ENCODE data around the gene CCDC8.
A peak's percentile ranks its signal among the peaks of the same experiment; 100 is the strongest.
"Not testable (repeated sequence)": the region's sequence is repeated elsewhere in the genome, so short reads cannot be mapped to it uniquely, and the experiment has no call there.

CCDC8 gene

GRCh38 chr19:46427518-46428045 is 14.2 kb upstream of the CCDC8 start:
- no peak for DNase-seq

GRCh38 chr19:46426506-46427162 is 13.3 kb upstream of the CCDC8 start:
- DNase-seq = peak; percentile 79

GRCh38 chr19:46426035-46426505 is 12.7 kb upstream of the CCDC8 start:
- no peak for DNase-seq

- DNase-seq = no peak
These were observed 9.8 kb upstream of the CCDC8 start for GRCh38 chr19:46423188-46423587.

- no peak for DNase-seq
These were observed 9.0 kb upstream of the CCDC8 start for GRCh38 chr19:46422344-46422743.

DNA sequence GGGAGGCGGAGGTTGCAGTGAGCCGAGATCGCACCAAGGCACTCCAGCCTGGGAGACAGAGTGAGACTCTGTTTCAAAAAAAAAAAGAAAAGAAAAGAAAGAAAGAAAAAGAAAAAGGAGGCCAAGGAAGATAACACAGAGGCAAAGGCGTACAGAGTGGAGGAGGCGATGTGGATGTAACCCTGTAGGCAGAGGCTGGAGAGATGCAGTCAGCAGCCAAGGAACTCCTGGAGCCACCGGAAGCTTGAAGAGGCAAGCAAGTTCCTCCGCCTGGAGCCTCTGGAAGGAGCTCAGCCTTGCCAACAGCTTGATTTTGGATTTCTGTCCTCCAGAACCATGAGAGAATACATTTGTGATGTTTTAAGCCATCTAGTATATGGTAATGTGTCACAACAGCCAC is 6.7 kb upstream of the CCDC8 start:
- DNase-seq = no peak

DNA sequence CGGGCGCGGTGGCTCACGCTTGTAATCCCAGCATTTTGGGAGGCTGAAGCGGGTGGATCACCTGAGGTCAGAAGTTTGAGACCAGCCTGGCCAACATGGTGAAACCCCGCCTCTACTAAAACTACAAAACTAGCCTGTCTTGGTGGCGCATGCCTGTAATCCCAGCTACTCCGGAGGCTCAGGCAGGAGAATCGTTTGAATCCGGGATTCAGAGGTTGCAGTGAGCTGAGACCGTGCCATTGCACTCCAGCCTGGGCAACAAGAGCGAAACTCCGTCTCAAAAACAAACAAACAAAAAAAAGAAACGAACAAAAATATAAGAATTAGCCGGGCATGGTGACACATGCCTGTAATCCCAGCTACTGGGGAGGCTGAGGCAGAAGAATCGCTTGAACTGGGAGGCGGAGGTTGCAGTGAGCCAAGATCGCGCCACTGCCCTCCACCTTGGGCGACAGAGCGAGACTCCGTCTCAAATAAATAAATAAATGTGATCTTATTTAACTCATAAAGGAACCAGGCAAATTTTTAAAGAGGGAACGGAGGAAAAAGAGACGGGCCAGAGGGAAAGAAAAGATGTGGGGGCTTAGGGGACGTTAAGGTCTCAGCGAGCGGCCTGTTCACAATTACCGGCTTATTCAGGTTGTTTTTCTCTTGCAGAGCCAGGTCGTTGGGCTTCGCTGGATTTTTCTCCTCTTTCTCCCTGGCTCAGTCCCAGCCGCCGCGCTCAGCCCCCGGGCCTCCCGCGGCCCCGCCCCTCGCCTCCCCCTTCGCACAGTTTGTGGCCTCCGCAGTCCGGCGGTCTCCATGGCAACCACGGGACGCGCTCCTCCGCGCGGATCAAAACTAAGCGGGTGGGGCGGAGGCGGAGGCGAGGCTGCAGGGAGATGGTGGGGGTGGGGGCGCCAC is 2.7 kb upstream of the CCDC8 start:
- DNase-seq = peak; percentile 91

DNA sequence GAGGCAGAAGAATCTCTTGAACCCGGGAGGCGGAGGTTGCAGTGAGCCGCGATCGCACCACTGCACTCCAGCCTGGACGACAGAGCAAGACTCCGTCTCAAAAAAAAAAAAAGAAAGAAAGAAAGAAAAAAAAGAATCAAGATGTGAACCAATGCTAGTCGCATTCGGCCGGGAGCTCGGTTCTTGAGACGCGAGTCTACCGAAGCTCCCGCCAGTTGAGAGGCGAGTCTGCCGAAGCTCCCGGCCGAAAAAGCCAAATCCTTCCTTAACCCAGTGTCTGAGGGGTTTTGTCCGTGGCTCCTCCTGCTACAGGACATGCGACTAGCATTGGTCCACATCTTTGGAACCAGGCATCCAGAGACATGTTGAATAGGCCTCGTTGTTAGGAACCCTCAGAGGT is 1.5 kb upstream of the CCDC8 start:
- not testable (repeated sequence) for DNase-seq

- DNase-seq = no peak
These were observed 608 bp downstream of the CCDC8 start for GRCh38 chr19:46412650-46413261.

DNA sequence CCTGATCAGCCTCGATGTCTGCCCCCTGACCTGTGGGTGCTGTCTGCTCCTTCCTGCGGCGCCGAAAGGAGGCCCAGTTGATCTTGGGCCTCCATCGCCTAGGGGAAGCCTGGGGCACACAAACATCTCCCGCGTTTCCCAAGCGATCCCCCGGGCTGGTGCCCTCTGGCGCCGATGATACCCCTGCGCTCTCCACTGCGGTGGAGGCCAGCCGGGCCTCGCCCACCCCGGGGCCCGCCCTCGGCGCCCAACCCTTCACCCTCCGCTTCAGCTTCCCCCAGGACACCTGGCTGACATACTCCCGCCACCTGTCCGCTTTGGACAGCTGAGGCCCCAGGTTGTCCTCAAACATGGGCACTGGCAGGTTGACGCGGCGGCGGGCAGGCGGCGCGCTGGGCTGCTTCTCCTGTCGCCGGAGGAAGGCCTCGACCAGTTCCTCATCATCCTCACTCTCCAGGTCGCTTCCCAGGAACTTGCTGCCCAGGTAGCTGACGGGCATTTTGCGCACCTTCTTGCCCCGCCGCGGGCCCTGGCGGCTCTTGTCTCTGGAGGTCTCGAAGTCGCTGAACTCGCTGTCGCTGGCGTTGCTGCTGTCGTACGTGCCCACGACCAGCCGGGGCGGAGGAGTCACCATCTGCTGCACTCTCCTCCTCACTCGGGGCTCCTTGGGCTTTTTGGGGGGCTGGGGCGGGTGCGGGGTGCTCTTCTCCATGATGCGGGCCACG is 1.3 kb downstream of the CCDC8 start:
- no peak for DNase-seq

DNA sequence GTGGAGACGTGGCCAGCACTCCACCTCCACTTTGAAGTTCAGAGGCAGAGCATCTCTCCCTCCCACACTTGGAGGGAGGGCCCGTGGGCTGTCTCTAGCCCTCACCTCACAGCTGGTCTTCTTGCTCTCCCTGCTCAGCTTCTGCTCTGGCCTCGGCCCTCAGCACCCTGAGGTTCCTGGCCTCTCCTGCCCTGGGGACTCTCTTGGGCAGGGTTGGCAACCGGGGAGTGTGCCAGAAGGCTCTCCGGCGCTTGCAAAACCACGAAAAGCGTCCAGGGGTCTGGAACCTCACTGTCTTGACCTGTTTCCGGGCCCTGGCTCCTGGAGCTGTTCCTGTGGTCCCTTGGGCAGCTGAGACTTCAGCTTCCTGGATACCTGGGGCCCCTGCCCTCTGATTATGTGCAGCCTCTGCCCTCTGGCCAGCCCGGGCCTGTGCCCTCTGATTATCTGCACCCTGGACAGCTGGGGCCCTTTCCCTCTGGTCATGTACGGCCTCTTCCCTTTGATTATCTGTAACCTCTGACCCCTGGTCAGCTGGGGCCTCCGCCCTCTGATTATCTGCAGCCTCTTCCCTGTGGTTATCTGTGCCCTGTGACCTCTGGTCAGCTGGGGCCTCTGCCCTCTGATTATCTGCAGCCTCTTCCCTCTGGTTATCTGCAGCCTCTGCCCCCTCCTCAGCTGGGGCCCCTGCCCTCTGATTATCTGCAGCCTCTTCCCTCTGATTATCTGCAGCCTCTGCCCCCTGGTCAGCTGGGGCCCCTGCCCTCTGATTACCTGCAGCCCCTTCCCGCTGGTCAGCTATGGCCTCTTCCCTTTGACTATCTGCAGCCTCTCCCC is 2.1 kb downstream of the CCDC8 start:
- no peak for DNase-seq

DNA sequence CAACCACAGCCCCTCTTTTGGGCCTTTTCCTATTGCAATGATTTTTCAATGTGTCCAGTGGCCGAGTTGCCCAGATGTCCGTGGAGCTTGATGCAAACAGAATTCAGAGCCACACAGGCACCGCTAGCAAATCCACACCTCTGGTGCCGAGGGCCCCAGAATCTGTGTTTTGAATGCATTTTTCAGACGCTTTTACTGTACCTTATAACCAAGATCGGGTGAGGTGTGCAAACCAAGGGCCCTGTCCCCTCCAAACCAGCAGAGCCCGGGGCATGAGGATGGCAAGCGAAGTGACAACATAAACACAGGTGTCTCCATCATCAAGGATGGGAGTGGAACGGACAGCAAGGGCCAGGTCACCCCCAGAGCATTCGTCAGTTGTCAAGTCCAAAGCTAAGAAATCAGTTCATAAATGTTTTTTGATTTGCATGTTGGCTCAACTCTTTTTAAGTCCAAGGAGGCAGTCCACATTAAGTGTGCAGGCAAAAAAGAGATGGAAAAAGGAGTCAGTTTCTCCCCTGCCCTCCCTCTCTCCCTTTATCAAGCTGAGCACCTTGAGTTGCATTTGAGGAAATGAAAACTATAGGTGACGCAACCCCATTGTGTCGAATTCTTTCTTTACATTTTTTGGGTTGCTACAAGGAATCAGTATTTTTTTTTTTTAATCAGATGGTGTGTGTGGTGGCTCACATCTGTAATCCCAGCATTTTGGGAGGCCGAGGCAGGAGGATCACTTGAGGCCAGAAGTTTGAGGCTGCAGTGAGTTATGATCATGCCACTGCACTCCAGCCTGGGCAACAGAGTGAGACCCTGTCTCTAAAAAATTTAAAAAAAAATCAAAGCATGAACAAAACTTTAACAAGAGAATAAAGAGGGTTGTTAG is 2.9 kb downstream of the CCDC8 start:
- DNase-seq = no peak

DNA sequence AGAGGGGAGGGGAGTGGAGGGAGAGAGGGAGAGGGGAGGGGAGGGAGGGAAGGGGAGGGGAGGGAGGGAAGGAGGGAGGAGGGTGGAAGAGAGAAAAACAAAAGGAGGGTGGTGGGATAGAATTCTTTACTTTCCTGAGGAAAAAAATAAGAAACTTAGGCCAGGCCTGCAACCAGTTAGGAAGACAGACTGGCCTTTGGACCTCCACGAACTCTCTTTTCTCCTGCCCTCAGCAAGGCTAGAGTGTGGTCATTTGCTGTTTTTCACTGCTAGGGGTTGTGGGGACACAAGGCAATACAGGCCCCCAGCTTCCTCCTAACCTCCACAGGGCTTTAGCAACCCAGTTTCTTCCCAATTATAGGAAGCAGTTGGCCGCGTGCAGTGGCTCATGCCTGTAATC is 4.2 kb downstream of the CCDC8 start:
- DNase-seq = no peak

DNA sequence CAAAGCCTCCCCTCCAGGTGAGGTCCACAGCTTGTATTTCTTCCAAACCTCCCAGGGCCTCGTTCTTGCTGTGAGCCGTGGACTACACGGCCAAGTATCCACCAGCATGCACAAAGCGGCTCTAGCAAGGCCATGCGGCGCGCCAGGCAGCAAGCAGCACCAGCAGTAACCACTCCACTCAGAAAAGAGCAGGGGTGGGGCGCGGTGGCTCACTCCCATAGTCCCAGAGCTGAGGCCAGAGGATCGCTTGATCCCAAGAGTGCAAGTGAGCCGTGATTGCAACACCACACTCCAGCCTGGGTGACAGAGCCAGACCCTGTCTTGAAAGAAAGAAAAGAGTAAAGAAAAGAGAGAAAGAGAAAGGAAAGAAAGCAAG is 4.7 kb downstream of the CCDC8 start:
- peak; percentile 41 for DNase-seq

- DNase-seq = no peak
These were observed 5.3 kb downstream of the CCDC8 start for GRCh38 chr19:46407856-46408663.

DNA sequence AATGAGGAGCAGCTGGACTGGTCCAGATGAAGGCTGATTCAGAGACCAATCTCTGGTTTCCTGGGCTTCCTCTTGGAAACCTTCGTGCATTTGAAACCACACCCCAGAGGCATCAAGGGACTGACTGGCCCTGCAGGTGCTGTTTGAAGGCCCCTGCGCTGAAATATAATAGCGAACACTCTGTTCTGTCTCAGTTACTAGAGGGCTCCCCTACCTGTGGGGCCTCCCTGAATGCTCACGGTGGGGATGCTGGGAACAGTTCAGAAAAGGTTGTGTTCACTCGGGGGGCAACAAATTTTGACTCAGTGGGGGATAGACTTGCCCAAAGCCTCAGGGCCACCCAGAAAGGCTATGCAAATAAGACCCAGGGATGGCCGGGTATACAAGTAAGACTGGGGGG is 6.4 kb downstream of the CCDC8 start:
- no peak for DNase-seq

GRCh38 chr19:46404753-46405468 is 8.5 kb downstream of the CCDC8 start:
- DNase-seq = peak; percentile 52

GRCh38 chr19:46404055-46404752 is 9.2 kb downstream of the CCDC8 start:
- DNase-seq = peak; percentile 56

All from fibroblast of skin of abdomen (primary cell).